ENCODE measurements around the gene LMTK2.

Gene LMTK2

GRCh38 chr7:98203261-98203963, 96.8 kb downstream of the LMTK2 start:
- DNase-seq (ENCODE audit: low spot score) = no peak

- DNase-seq (ENCODE audit: low spot score) = no peak
Measured at GRCh38 chr7:98203964-98204605, 97.4 kb downstream of the LMTK2 start.

- DNase-seq (ENCODE audit: low spot score) = no peak
Measured at GRCh38 chr7:98204670-98205069, 98.0 kb downstream of the LMTK2 start.

- no peak for DNase-seq (ENCODE audit: low spot score)
Measured at GRCh38 chr7:98205162-98205845, 98.6 kb downstream of the LMTK2 start.

- DNase-seq (ENCODE audit: low spot score) = no peak
Measured at GRCh38 chr7:98206451-98207330, 100.0 kb downstream of the LMTK2 start.

GRCh38 chr7:98209166-98209920, 102.7 kb downstream of the LMTK2 start:
- no peak for DNase-seq (ENCODE audit: low spot score)

GRCh38 chr7:98210513-98211220, 104.0 kb downstream of the LMTK2 start:
- peak; percentile 66 for DNase-seq (ENCODE audit: low spot score)

- DNase-seq (ENCODE audit: low spot score) = no peak
Measured at GRCh38 chr7:98211221-98211675, 104.6 kb downstream of the LMTK2 start, which contains the start of gene BHLHA15. TSS of gene BHLHA15 (plus strand) at chr7:98211439. CDS start at chr7:98212310, 871 bp downstream.

- DNase-seq (ENCODE audit: low spot score) = no peak
Measured at GRCh38 chr7:98211676-98212531, 105.2 kb downstream of the LMTK2 start.

- DNase-seq (ENCODE audit: low spot score) = no peak
Measured at GRCh38 chr7:98212532-98213041, 105.9 kb downstream of the LMTK2 start.

- DNase-seq (ENCODE audit: low spot score) = no peak
Measured at GRCh38 chr7:98213296-98213887, 106.7 kb downstream of the LMTK2 start.

- no peak for DNase-seq (ENCODE audit: low spot score)
Measured at GRCh38 chr7:98213888-98214810, 107.5 kb downstream of the LMTK2 start.

- DNase-seq (ENCODE audit: low spot score) = no peak
Measured at GRCh38 chr7:98214811-98215321, 108.2 kb downstream of the LMTK2 start.

GRCh38 chr7:98215561-98216495, 109.2 kb downstream of the LMTK2 start:
- DNase-seq (ENCODE audit: low spot score) = no peak

- DNase-seq (ENCODE audit: low spot score) = no peak
Measured at GRCh38 chr7:98216941-98217622, 110.4 kb downstream of the LMTK2 start.
